GM12873 (cell line): Measurements from ENCODE around the gene POLR3A.

Experiments used
- CTCF ChIP-seq: IDR thresholded peaks from 2 replicates; pipeline ENCODE4 v1.5.1; 2012; ENCODE audit warnings: low read depth, mild to moderate bottlenecking, moderate library complexity, low read length, control low read depth; ENCODE audit not compliant: insufficient read depth; ENCODE audit errors: missing control alignments

The POLR3A gene

GRCh38 chr10:77939561-77940001 lies 89.7 kb downstream of the POLR3A start:
- no peak for TF ChIP-seq CTCF

- TF ChIP-seq CTCF: no peak
Measured at GRCh38 chr10:77936697-77937567, 92.4 kb downstream of the POLR3A start.

- no peak for TF ChIP-seq CTCF
Measured at GRCh38 chr10:77932016-77932715, 97.1 kb downstream of the POLR3A start.

GRCh38 chr10:77927402-77928246 lies 101.7 kb downstream of the POLR3A start:
- no peak for TF ChIP-seq CTCF

- no peak for TF ChIP-seq CTCF
Measured at GRCh38 chr10:77926566-77927401, 102.5 kb downstream of the POLR3A start, which contains the start of gene DLG5. Gene DLG5 (minus strand): TSS chr10:77926755. CDS start chr10:77926520, 235 bp downstream.

GRCh38 chr10:77925795-77926565 lies 103.3 kb downstream of the POLR3A start:
- no peak for TF ChIP-seq CTCF
